WTC11 (cell line): Measurements from ENCODE around the gene HIF1A. TPM values are rescaled to one million over a fixed set of nuclear protein-coding genes. Genes with fewer than 3 reads are reported as not detected.
"Not testable (repeated sequence)": the region's sequence is repeated elsewhere in the genome, so short reads cannot be mapped to it uniquely, and the experiment has no call there.

Experiments
- ATAC-seq: fragments of 200-7000 bp; cut with Tn5 transposase; 2 replicates; pipeline ENCODE4 v1.10.0; 2021; ENCODE audit warnings: mild to moderate bottlenecking, moderate library complexity
- CTCF ChIA-PET: fragments of 300-600 bp; sonication (Branson Sonifier 250); formaldehyde crosslinking; loops from one replicate; lab custom pipeline; 2021; ENCODE audit warnings: antibody characterized with exemption; lab: Charles Lee
- POLR2A ChIA-PET: fragments of 350-600 bp; sonication (Branson Sonifier 250); formaldehyde crosslinking; loops from one replicate; lab custom pipeline; 2021; ENCODE audit warnings: antibody characterized with exemption; lab: Charles Lee
- DNase-seq: peaks from one replicate; pipeline ENCODE4 v3.0.0; 2021; ENCODE audit warnings: low spot score
- H3K27ac Mint-ChIP-seq: 2 replicates; pipeline ENCODE4 v1.8.0; 2021; ENCODE audit warnings: mixed read lengths
- H3K27me3 Mint-ChIP-seq: 2 replicates; pipeline ENCODE4 v1.8.0; 2021; ENCODE audit warnings: low read depth, mild to moderate bottlenecking, moderate library complexity, mixed read lengths
- H3K36me3 Mint-ChIP-seq: 2 replicates; pipeline ENCODE4 v1.8.0; 2021; ENCODE audit warnings: mixed read lengths
- H3K4me1 Mint-ChIP-seq: 2 replicates; pipeline ENCODE4 v1.8.0; 2022; ENCODE audit warnings: mixed read lengths
- H3K4me3 Mint-ChIP-seq: 2 replicates; pipeline ENCODE4 v1.8.0; 2021; ENCODE audit warnings: mild to moderate bottlenecking, moderate library complexity, mixed read lengths
- H3K9me3 Mint-ChIP-seq: 2 replicates; pipeline ENCODE4 v1.8.0; 2021; ENCODE audit warnings: mixed read lengths
- CREM ChIP-seq: sonication (generic); formaldehyde crosslinking; IDR thresholded peaks from 2 replicates; pipeline ENCODE4 v1.8.1; 2022; ENCODE audit warnings: mild to moderate bottlenecking, missing genetic modification reagents, moderate library complexity
- E2F5 ChIP-seq: sonication (generic); formaldehyde crosslinking; IDR thresholded peaks from 2 replicates; pipeline ENCODE4 v1.8.1; 2022; ENCODE audit warnings: mild to moderate bottlenecking, moderate library complexity, missing genetic modification reagents
- FOXJ3 ChIP-seq: sonication (generic); formaldehyde crosslinking; IDR thresholded peaks from 2 replicates; pipeline ENCODE4 v1.9.0; 2021; ENCODE audit warnings: missing genetic modification reagents, mild to moderate bottlenecking, borderline replicate concordance
- FOXP4 ChIP-seq: sonication (generic); formaldehyde crosslinking; IDR thresholded peaks from 2 replicates; pipeline ENCODE4 v1.8.0; 2022; ENCODE audit warnings: mild to moderate bottlenecking, missing genetic modification reagents
- NFE2L1 ChIP-seq: sonication (generic); formaldehyde crosslinking; IDR thresholded peaks from 2 replicates; pipeline ENCODE4 v1.8.1; 2023; ENCODE audit warnings: missing genetic modification reagents
- NR1H2 ChIP-seq: sonication (generic); formaldehyde crosslinking; IDR thresholded peaks from 2 replicates; pipeline ENCODE4 v1.9.0; 2021; ENCODE audit warnings: mild to moderate bottlenecking, moderate library complexity, missing genetic modification reagents
- PRRX2 ChIP-seq: fragments of 250-450 bp; sonication (Bioruptor Pico); IDR thresholded peaks from 2 replicates; pipeline ENCODE4 v1.8.0; 2021; ENCODE audit warnings: mild to moderate bottlenecking
- SP1 ChIP-seq: sonication (generic); formaldehyde crosslinking; conservative IDR thresholded peaks from 2 replicates; pipeline ENCODE4 v1.8.1; 2022; ENCODE audit warnings: missing genetic modification reagents
- ZNF121 ChIP-seq: sonication (generic); formaldehyde crosslinking; IDR thresholded peaks from 2 replicates; pipeline ENCODE4 v1.8.0; 2023; ENCODE audit warnings: missing genetic modification reagents
- total RNA-seq: library from RNA; stranded (reverse); gene quantifications from 3 replicates; pipeline ENCODE4 v1.2.3, GENCODE V29; 2021
- TF ChIP-seq, protein P1 (sequence below): sonication (generic); formaldehyde crosslinking; IDR thresholded peaks from 2 replicates; pipeline ENCODE4 v1.8.0; 2022; ENCODE audit warnings: mild to moderate bottlenecking, missing genetic modification reagents
- TF ChIP-seq, protein P2 (sequence below): sonication (generic); formaldehyde crosslinking; IDR thresholded peaks from 2 replicates; pipeline ENCODE4 v1.8.0; 2022; ENCODE audit warnings: mild to moderate bottlenecking, missing genetic modification reagents
- TF ChIP-seq, protein P3 (sequence below): fragments of 250-450 bp; sonication (Bioruptor Pico); IDR thresholded peaks from 2 replicates; pipeline ENCODE4 v1.9.0; 2021; ENCODE audit warnings: mild to moderate bottlenecking
- TF ChIP-seq, protein P4 (sequence below): sonication (generic); formaldehyde crosslinking; IDR thresholded peaks from 2 replicates; pipeline ENCODE4 v1.8.1; 2023; ENCODE audit warnings: mild to moderate bottlenecking, missing genetic modification reagents

The HIF1A gene
- total RNA-seq, 1 experiment from 2014 or later, result 165 TPM

- H3K27me3 Mint-ChIP-seq, ATAC-seq, H3K9me3 Mint-ChIP-seq, DNase-seq: not testable (repeated sequence)
- ChIA-PET POLR2A (interaction anchor here (0.6 kb wide), 1 partner anchor 16 kb away, joined by 3 read pairs; the partner anchor contains the start of gene SNAPC1), CTCF (interaction anchor here (0.7 to 1.6 kb wide), 2 partner anchors 91 to 285 kb away, joined by 3 to 4 read pairs; no protein-coding TSS in a partner anchor)
- Mint-ChIP-seq H3K36me3 (peaks cover 48% of the 10 kb centered on the region), H3K4me3 (0 out of 2 replicates have a peak overlapping the region, but pooled peaks have one; percentile 5), H3K4me1 (peaks cover 33% of the 10 kb centered on the region), H3K27ac (peak overlapping the region; percentile 52)
- peak; percentile 45; the same call in 1 of the 2 replicates for TF ChIP-seq ZNF121
Measured at GRCh38 chr14:61746346-61746745, 51.0 kb downstream of the HIF1A start.

DNA sequence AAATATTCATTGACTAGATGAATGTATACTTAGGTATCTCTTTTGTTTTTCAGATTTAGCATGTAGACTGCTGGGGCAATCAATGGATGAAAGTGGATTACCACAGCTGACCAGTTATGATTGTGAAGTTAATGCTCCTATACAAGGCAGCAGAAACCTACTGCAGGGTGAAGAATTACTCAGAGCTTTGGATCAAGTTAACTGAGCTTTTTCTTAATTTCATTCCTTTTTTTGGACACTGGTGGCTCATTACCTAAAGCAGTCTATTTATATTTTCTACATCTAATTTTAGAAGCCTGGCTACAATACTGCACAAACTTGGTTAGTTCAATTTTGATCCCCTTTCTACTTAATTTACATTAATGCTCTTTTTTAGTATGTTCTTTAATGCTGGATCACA, 51.6 kb downstream of the HIF1A start:
- Mint-ChIP-seq H3K27ac (peak overlapping the region; percentile 52), H3K4me1 (peaks cover 37% of the 10 kb centered on the region), H3K4me3 (peak overlapping the region; percentile 6; the same call in 1 of the 2 replicates), H3K9me3 (no peaks in the 10 kb centered on the region), H3K36me3 (peaks cover 45% of the 10 kb centered on the region), H3K27me3 (no peaks in the 10 kb centered on the region)
- DNase-seq, result no peak
- TF ChIP-seq PRRX2 (CRISPR knock-in tag) (no peak), CREM (CRISPR knock-in tag) (no peak), FOXJ3 (CRISPR knock-in tag) (no peak), SP1 (CRISPR knock-in tag) (no peak), FOXP4 (CRISPR knock-in tag) (no peak), NFE2L1 (CRISPR knock-in tag) (no peak), E2F5 (CRISPR knock-in tag) (no peak), NR1H2 (CRISPR knock-in tag) (no peak)
- TF ChIP-seq, protein P1, sequence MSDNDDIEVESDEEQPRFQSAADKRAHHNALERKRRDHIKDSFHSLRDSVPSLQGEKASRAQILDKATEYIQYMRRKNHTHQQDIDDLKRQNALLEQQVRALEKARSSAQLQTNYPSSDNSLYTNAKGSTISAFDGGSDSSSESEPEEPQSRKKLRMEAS, result no peak
- TF ChIP-seq, protein P2, sequence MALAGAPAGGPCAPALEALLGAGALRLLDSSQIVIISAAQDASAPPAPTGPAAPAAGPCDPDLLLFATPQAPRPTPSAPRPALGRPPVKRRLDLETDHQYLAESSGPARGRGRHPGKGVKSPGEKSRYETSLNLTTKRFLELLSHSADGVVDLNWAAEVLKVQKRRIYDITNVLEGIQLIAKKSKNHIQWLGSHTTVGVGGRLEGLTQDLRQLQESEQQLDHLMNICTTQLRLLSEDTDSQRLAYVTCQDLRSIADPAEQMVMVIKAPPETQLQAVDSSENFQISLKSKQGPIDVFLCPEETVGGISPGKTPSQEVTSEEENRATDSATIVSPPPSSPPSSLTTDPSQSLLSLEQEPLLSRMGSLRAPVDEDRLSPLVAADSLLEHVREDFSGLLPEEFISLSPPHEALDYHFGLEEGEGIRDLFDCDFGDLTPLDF (CRISPR knock-in tag), result no peak
- TF ChIP-seq, protein P3, sequence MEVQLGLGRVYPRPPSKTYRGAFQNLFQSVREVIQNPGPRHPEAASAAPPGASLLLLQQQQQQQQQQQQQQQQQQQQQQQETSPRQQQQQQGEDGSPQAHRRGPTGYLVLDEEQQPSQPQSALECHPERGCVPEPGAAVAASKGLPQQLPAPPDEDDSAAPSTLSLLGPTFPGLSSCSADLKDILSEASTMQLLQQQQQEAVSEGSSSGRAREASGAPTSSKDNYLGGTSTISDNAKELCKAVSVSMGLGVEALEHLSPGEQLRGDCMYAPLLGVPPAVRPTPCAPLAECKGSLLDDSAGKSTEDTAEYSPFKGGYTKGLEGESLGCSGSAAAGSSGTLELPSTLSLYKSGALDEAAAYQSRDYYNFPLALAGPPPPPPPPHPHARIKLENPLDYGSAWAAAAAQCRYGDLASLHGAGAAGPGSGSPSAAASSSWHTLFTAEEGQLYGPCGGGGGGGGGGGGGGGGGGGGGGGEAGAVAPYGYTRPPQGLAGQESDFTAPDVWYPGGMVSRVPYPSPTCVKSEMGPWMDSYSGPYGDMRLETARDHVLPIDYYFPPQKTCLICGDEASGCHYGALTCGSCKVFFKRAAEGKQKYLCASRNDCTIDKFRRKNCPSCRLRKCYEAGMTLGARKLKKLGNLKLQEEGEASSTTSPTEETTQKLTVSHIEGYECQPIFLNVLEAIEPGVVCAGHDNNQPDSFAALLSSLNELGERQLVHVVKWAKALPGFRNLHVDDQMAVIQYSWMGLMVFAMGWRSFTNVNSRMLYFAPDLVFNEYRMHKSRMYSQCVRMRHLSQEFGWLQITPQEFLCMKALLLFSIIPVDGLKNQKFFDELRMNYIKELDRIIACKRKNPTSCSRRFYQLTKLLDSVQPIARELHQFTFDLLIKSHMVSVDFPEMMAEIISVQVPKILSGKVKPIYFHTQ (CRISPR knock-in tag), result no peak
- TF ChIP-seq, protein P4, sequence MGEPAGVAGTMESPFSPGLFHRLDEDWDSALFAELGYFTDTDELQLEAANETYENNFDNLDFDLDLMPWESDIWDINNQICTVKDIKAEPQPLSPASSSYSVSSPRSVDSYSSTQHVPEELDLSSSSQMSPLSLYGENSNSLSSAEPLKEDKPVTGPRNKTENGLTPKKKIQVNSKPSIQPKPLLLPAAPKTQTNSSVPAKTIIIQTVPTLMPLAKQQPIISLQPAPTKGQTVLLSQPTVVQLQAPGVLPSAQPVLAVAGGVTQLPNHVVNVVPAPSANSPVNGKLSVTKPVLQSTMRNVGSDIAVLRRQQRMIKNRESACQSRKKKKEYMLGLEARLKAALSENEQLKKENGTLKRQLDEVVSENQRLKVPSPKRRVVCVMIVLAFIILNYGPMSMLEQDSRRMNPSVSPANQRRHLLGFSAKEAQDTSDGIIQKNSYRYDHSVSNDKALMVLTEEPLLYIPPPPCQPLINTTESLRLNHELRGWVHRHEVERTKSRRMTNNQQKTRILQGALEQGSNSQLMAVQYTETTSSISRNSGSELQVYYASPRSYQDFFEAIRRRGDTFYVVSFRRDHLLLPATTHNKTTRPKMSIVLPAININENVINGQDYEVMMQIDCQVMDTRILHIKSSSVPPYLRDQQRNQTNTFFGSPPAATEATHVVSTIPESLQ (CRISPR knock-in tag), result no peak
- ChIA-PET CTCF (interaction anchor here (0.7 to 1.6 kb wide), 2 partner anchors 91 to 286 kb away, joined by 3 to 4 read pairs; no protein-coding TSS in a partner anchor), POLR2A (interaction anchor here (0.6 kb wide), 1 partner anchor 15 kb away, joined by 3 read pairs; the partner anchor contains the start of gene SNAPC1)
- no peak for ATAC-seq
